ENCODE data around the gene FAM81A. TPM values are rescaled to one million over a fixed set of nuclear protein-coding genes. Genes with fewer than 3 reads are reported as not detected.
A peak's percentile ranks its signal among the peaks of the same experiment; 100 is the strongest.
"Not testable (repeated sequence)": the region's sequence is repeated elsewhere in the genome, so short reads cannot be mapped to it uniquely, and the experiment has no call there.

The FAM81A gene
- total RNA-seq, 3 donors from 2014 or later (not counting 1 experiment from before 2014, with no cell fraction given): 1.0 TPM; not detected in 2

DNA sequence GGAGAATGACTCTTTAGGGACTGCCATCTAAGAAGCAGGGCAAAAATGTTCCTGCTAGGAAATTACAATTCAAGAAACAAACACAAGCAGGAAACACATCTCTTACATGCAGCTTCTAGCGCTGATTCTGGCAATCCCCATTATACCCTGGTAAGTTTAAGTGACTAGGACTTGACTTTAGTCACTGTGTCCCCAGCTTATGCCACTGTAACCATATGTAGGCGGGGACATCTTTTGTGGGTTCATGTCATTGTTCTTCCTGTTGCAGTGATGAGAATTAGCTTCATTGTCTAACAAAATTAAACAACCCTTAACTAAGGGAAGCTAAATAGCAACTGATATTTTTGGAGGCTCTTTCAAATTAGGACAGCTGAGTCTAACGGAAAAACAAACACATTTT lies 17.9 kb upstream of the FAM81A start:
- Histone ChIP-seq H3K9me3 (ENCODE audit: control insufficient read depth, insufficient read depth, low read length) (no peaks in the 10 kb centered on the region), H3K27ac (ENCODE audit: low read length) (no peak overlapping the region), H3K36me3 (ENCODE audit: control insufficient read depth, insufficient read depth, low read length) (no peaks in the 10 kb centered on the region), H3K4me1 (ENCODE audit: control insufficient read depth, insufficient read depth, low read length) (peaks cover 7% of the 10 kb centered on the region), H3K4me3 (ENCODE audit: low read length) (no peak overlapping the region), H3K27me3 (ENCODE audit: control insufficient read depth, insufficient read depth, low read length) (no peaks in the 10 kb centered on the region)
- Mint-ChIP-seq H3K4me3 (no peak overlapping the region), H3K4me1 (peaks cover 18 to 35% of the 10 kb centered on the region in 2 donors), H3K27me3 (ENCODE audit: low read depth in 2 of 2) (peaks cover 12 to 27% of the 10 kb centered on the region in 2 donors), H3K36me3 (no peaks in the 10 kb centered on the region), H3K27ac (no peak overlapping the region), H3K9me3 (no peaks in the 10 kb centered on the region)
- TF ChIP-seq, protein P1, sequence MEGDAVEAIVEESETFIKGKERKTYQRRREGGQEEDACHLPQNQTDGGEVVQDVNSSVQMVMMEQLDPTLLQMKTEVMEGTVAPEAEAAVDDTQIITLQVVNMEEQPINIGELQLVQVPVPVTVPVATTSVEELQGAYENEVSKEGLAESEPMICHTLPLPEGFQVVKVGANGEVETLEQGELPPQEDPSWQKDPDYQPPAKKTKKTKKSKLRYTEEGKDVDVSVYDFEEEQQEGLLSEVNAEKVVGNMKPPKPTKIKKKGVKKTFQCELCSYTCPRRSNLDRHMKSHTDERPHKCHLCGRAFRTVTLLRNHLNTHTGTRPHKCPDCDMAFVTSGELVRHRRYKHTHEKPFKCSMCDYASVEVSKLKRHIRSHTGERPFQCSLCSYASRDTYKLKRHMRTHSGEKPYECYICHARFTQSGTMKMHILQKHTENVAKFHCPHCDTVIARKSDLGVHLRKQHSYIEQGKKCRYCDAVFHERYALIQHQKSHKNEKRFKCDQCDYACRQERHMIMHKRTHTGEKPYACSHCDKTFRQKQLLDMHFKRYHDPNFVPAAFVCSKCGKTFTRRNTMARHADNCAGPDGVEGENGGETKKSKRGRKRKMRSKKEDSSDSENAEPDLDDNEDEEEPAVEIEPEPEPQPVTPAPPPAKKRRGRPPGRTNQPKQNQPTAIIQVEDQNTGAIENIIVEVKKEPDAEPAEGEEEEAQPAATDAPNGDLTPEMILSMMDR (IDR thresholded peaks at IDR 0.05): no peak
- DNase-seq (peak in 1 of 2 donors; percentile 19), ATAC-seq (peak; percentile 50 to 67 (median 62))
- intact Hi-C loops (cut with micrococcal nuclease): no loop called here
- WGBS (ENCODE audit: insufficient coverage): 54% methylated on average over 2 of the region's 3 CpGs

DNA sequence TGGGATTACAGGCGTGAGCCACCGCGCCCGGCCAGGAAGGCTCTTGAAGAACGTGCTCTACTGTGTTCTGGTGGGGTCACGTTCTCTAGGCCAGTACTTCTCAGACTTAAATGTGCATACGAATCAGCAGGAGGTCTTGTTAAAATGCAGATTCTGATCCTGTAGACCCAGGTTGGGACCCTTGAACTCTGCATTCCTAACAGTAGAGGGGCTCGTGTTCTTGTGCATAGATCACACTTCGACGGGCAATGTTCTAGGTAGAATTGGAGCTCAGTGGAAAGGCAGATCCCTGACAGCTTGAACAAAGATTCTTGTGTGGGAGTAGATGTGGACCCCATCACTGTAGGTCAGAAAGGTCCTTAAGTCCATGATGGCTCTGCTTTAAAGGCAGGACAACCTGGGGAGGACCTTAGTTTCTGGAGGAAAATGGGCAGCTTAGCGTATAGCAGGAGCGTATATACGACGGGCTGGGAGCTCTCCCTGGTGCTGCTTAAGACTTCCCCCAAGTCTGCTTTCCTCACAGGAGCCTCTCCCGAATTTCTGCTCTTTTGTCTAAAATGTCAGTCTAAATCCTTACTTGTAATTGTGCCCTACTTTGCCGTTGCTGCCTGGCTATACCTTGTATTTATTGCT lies 16.9 kb upstream of the FAM81A start:
- peaks cover 18 to 33% of the 10 kb centered on the region in 2 donors for H3K4me1 Mint-ChIP-seq
- intact Hi-C loops (cut with micrococcal nuclease): no loop called here
- Histone ChIP-seq H3K4me3 (ENCODE audit: low read length) (no peak overlapping the region), H3K9me3 (ENCODE audit: control insufficient read depth, insufficient read depth, low read length) (no peaks in the 10 kb centered on the region), H3K36me3 (ENCODE audit: control insufficient read depth, insufficient read depth, low read length) (no peaks in the 10 kb centered on the region), H3K27ac (ENCODE audit: low read length) (no peak overlapping the region), H3K4me1 (ENCODE audit: control insufficient read depth, insufficient read depth, low read length) (peaks cover 7% of the 10 kb centered on the region), H3K27me3 (ENCODE audit: control insufficient read depth, insufficient read depth, low read length) (no peaks in the 10 kb centered on the region)
- peaks cover 12 to 27% of the 10 kb centered on the region in 2 donors for H3K27me3 Mint-ChIP-seq (ENCODE audit: low read depth in 2 of 2)
- no peaks in the 10 kb centered on the region for H3K36me3 Mint-ChIP-seq
- DNase-seq: no peak
- no peak for ATAC-seq
- H3K9me3 Mint-ChIP-seq: no peaks in the 10 kb centered on the region
- 64% methylated on average over 12 of the region's 16 CpGs for WGBS (ENCODE audit: insufficient coverage)
- TF ChIP-seq, protein P1 (IDR thresholded peaks at IDR 0.05): no peak
- no peak overlapping the region for H3K27ac Mint-ChIP-seq
- H3K4me3 Mint-ChIP-seq: no peak overlapping the region

DNA sequence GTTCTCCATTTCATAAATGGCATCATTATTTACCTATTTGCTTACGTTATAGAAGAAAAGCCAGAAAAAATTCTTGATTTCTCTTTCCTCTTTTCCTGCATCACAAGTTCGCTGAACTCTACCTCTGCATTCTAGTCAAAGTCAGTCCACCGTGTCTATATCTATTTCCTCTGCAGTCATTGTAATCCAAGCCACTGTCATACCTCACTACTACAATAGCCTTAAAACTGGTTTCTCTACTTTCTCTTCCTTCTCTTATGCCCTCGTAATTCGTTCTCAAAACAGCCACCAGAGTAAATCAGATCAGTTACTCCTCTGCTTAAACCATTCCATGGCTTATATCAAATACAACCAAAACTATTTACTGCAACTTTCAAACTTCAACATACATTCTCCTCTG lies 13.4 kb upstream of the FAM81A start:
- Histone ChIP-seq H3K4me1 (ENCODE audit: control insufficient read depth, insufficient read depth, low read length) (peaks cover 4% of the 10 kb centered on the region), H3K9me3 (ENCODE audit: control insufficient read depth, insufficient read depth, low read length) (peaks cover 5% of the 10 kb centered on the region), H3K36me3 (ENCODE audit: control insufficient read depth, insufficient read depth, low read length) (no peaks in the 10 kb centered on the region), H3K27me3 (ENCODE audit: control insufficient read depth, insufficient read depth, low read length) (no peaks in the 10 kb centered on the region), H3K27ac (ENCODE audit: low read length) (no peak overlapping the region), H3K4me3 (ENCODE audit: low read length) (no peak overlapping the region)
- TF ChIP-seq, protein P1 (IDR thresholded peaks at IDR 0.05): no peak
- 60% methylated on average over 5 of the region's 5 CpGs for WGBS (ENCODE audit: insufficient coverage)
- H3K4me3 Mint-ChIP-seq: no peak overlapping the region
- DNase-seq (no peak), ATAC-seq (no peak)
- H3K27ac Mint-ChIP-seq: no peak overlapping the region
- intact Hi-C loops (cut with micrococcal nuclease): no loop called here
- no peaks in the 10 kb centered on the region for H3K36me3 Mint-ChIP-seq
- peaks cover 25 to 27% of the 10 kb centered on the region in 2 donors for H3K27me3 Mint-ChIP-seq (ENCODE audit: low read depth in 2 of 2)
- H3K4me1 Mint-ChIP-seq: peaks cover 12% of the 10 kb centered on the region in 2 donors
- peaks cover 0 to under 1% of the 10 kb centered on the region in 2 donors for H3K9me3 Mint-ChIP-seq

DNA sequence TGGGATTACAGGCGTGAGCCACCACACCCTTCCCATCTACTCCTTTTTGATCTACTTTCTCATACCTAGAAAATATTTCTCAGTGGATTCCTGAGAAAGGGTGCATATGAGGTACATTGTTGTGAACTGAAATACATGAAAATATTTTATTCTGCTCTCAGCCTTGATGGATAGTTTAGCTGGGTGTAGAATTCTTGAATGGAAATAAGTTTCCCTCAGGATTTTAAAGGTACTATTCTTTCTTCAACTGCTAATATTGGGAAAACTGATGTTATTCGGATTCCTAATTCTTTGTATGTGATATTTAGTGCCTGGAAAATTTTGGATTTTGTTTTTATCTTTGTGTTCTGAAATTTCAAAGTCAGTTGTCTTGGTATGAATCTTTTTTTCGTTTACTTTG lies 9.1 kb upstream of the FAM81A start:
- H3K27ac ChIP-seq (ENCODE audit: low read length); H3K9me3 ChIP-seq (ENCODE audit: control insufficient read depth, insufficient read depth, low read length); ATAC-seq; H3K4me3 Mint-ChIP-seq; intact Hi-C loops (cut with micrococcal nuclease); H3K27me3 ChIP-seq (ENCODE audit: control insufficient read depth, insufficient read depth, low read length); H3K36me3 ChIP-seq (ENCODE audit: control insufficient read depth, insufficient read depth, low read length); H3K9me3 Mint-ChIP-seq; H3K4me1 ChIP-seq (ENCODE audit: control insufficient read depth, insufficient read depth, low read length); H3K4me3 ChIP-seq (ENCODE audit: low read length); H3K27ac Mint-ChIP-seq; H3K36me3 Mint-ChIP-seq; DNase-seq; H3K4me1 Mint-ChIP-seq: not testable (repeated sequence)
- 81% methylated on average over 2 of the region's 3 CpGs for WGBS (ENCODE audit: insufficient coverage)
- peaks cover 25 to 28% of the 10 kb centered on the region in 2 donors for H3K27me3 Mint-ChIP-seq (ENCODE audit: low read depth in 2 of 2)
